Esophagus squamous epithelium (tissue), 5 donors: ENCODE data around the gene CHSY3. TPM values are rescaled to one million over a fixed set of nuclear protein-coding genes. Genes with fewer than 3 reads are reported as not detected.

Experiments
- DNase-seq: peaks from one replicate; lab custom pipeline; 2025; lab: John Stamatoyannopoulos, UW
- H3K27ac ChIP-seq, 4 donors: fragments of 200-600 bp; sonication (generic); one replicate each; pipeline ENCODE4 v1.5.1; 2016 to 2019; ENCODE audit warnings: mild to moderate bottlenecking in 1 of 4
- H3K27me3 ChIP-seq, 4 donors: fragments of 200-600 bp; sonication (generic); 1 replicate in 3 of 4; 2 replicates in 1 of 4; pipeline versions ENCODE4 v1.5.1 to v1.6.0; 2017 to 2021; ENCODE audit warnings: antibody characterized with exemption in 1 of 4
- H3K36me3 ChIP-seq, 3 donors: fragments of 200-600 bp; sonication (generic); one replicate each; pipeline ENCODE4 v1.5.1; 2016 to 2019
- H3K4me1 ChIP-seq, 3 donors: fragments of 200-600 bp; sonication (generic); one replicate each; pipeline ENCODE4 v1.5.1; 2017 to 2019
- H3K4me3 ChIP-seq, 4 donors: fragments of 200-600 bp; sonication (generic); 1 replicate in 3 of 4; 2 replicates in 1 of 4; pipeline ENCODE4 v1.5.1; 2016 to 2019; ENCODE audit warnings: mild to moderate bottlenecking in 2 of 4, moderate library complexity in 1 of 4
- H3K9me3 ChIP-seq, 3 donors: fragments of 200-600 bp; sonication (generic); one replicate each; pipeline ENCODE4 v1.5.1; 2016 to 2019
- CTCF ChIP-seq, 6 experiments: fragments of 450-650 bp in 4 of 6; fragments of 200-600 bp in 2 of 6; sonication (generic) in 2 of 6; IDR thresholded peaks; one replicate each; pipeline ENCODE4 v1.5.1; 2016 to 2019; ENCODE audit warnings: antibody characterized with exemption in 6 of 6, mild to moderate bottlenecking in 4 of 6, moderate library complexity in 4 of 6
- POLR2A ChIP-seq, 4 donors: fragments of 450-650 bp; IDR thresholded peaks; one replicate each; pipeline ENCODE4 v1.6.1; 2017; ENCODE audit warnings: antibody characterized with exemption in 4 of 4, mild to moderate bottlenecking in 4 of 4, moderate library complexity in 3 of 4
- WGBS, 2 donors: methylation state at CpG; one replicate each; pipeline ENCODE4 v1.1.5; 2018; 5-methylcytosine and 5-hydroxymethylcytosine counted together
- intact Hi-C: fragments of 100-400 bp; cut with DNase I; formaldehyde crosslinking; loops from one replicate; pipeline ENCODE4 v1.15.0; 2022
- total RNA-seq, 4 donors: library from RNA; depleted of rRNA; stranded (reverse); fragments of >200 nt; gene quantifications; one replicate each; pipeline ENCODE4 v1.1.0, GENCODE V29; 2016
- donor health status: DM: yes; HTN: yes; CAD: no.

Gene CHSY3
- total RNA-seq, 4 donors from 2014 or later, result 0.70 to 2.3 (median 1.3) TPM; not detected in 1

- no peak for DNase-seq
- Histone ChIP-seq H3K36me3 (no peaks in the 10 kb centered on the region), H3K4me3 (no peak overlapping the region), H3K9me3 (no peaks in the 10 kb centered on the region), H3K27me3 (no peaks in the 10 kb centered on the region), H3K4me1 (no peaks in the 10 kb centered on the region), H3K27ac (no peak overlapping the region)
- 53 to 55% methylated on average over 1 of the region's 1 CpG for WGBS, 2 donors
- no peak for TF ChIP-seq POLR2A (IDR thresholded peaks at IDR 0.05)
- TF ChIP-seq CTCF (IDR thresholded peaks at IDR 0.05), result no peak
- intact Hi-C loops, result no loop called here
Measured at GRCh38 chr5:130035388-130035787, 131.1 kb downstream of the CHSY3 start.

GRCh38 chr5:130037905-130038304 lies 133.6 kb downstream of the CHSY3 start:
- intact Hi-C loops, result no loop called here
- no peak for TF ChIP-seq POLR2A (IDR thresholded peaks at IDR 0.05)
- no peak for TF ChIP-seq CTCF (IDR thresholded peaks at IDR 0.05)

GRCh38 chr5:130043834-130044233 lies 139.6 kb downstream of the CHSY3 start:
- no peak for DNase-seq
- intact Hi-C loops, result no loop called here
- 88 to 89% methylated on average over 1 of the region's 1 CpG for WGBS, 2 donors
- Histone ChIP-seq H3K27ac (no peak overlapping the region), H3K4me1 (no peaks in the 10 kb centered on the region), H3K9me3 (no peaks in the 10 kb centered on the region), H3K27me3 (no peaks in the 10 kb centered on the region), H3K4me3 (no peak overlapping the region), H3K36me3 (no peaks in the 10 kb centered on the region)
- TF ChIP-seq CTCF (IDR thresholded peaks at IDR 0.05) (no peak), POLR2A (IDR thresholded peaks at IDR 0.05) (no peak)

More at GRCh38 chr5:130037905-130038304, 133.6 kb downstream of the CHSY3 start:
- Histone ChIP-seq H3K9me3 (no peaks in the 10 kb centered on the region), H3K27me3 (no peaks in the 10 kb centered on the region), H3K4me3 (no peak overlapping the region), H3K36me3 (no peaks in the 10 kb centered on the region), H3K27ac (no peak overlapping the region), H3K4me1 (no peaks in the 10 kb centered on the region)
- DNase-seq, result no peak

- no peaks in the 10 kb centered on the region for H3K27me3 ChIP-seq
- intact Hi-C loops, result no loop called here
- no peak for DNase-seq
- H3K4me1 ChIP-seq, result no peaks in the 10 kb centered on the region
- H3K4me3 ChIP-seq, result no peak overlapping the region
- no peaks in the 10 kb centered on the region for H3K36me3 ChIP-seq
- H3K9me3 ChIP-seq, result no peaks in the 10 kb centered on the region
- TF ChIP-seq POLR2A (IDR thresholded peaks at IDR 0.05), result no peak
- no peak for TF ChIP-seq CTCF (IDR thresholded peaks at IDR 0.05)
- 67 to 78% methylated on average over 3 of the region's 3 CpGs for WGBS, 2 donors
- H3K27ac ChIP-seq, result no peak overlapping the region
Measured at GRCh38 chr5:130045334-130045733, 141.1 kb downstream of the CHSY3 start.

- H3K27me3 ChIP-seq, result no peaks in the 10 kb centered on the region
- H3K27ac ChIP-seq, result no peak overlapping the region
- intact Hi-C loops, result no loop called here
- H3K4me1 ChIP-seq, result no peaks in the 10 kb centered on the region
- DNase-seq, result no peak
- TF ChIP-seq CTCF (IDR thresholded peaks at IDR 0.05), result no peak
- TF ChIP-seq POLR2A (IDR thresholded peaks at IDR 0.05), result no peak
- no peaks in the 10 kb centered on the region for H3K9me3 ChIP-seq
- 74 to 84% methylated on average over 3 of the region's 3 CpGs for WGBS, 2 donors
- H3K4me3 ChIP-seq, result no peak overlapping the region
- no peaks in the 10 kb centered on the region for H3K36me3 ChIP-seq
Measured at GRCh38 chr5:130050585-130050984, 146.3 kb downstream of the CHSY3 start.
